ENCODE results near the gene ANKUB1.
"Not testable (repeated sequence)": the region's sequence is repeated elsewhere in the genome, so short reads cannot be mapped to it uniquely, and the experiment has no call there.

- not testable (repeated sequence) for TF ChIP-seq CTCF (IDR thresholded peaks at IDR 0.05); PBX3 (IDR thresholded peaks at IDR 0.05); POLR2A (IDR thresholded peaks at IDR 0.05; ENCODE audit: low read length); CHD4 (IDR thresholded peaks at IDR 0.05; ENCODE audit: borderline replicate concordance)
Observed at GRCh38 chr3:149839469-149839868, 47.1 kb upstream of the ANKUB1 start.
